Measurements from ENCODE around the gene ADCY10.

GRCh38 chr1:167912294-167912693 is 1.6 kb downstream of the ADCY10 start:
- TF ChIP-seq CTCF (IDR thresholded peaks at IDR 0.05 in 4 of 5, conservative IDR thresholded peaks at IDR 0.05 in 1 of 5) (no peak), POLR2A (IDR thresholded peaks at IDR 0.05) (no peak)

Measured in gastrocnemius medialis (tissue), 4 donors.